ENCODE measurements around the gene PIK3C3. TPM values are rescaled to one million over a fixed set of nuclear protein-coding genes. Genes with fewer than 3 reads are reported as not detected.

The PIK3C3 gene
- total and polyA plus RNA-seq, 9 donors = 24.4 to 60.3 (median 47.7) TPM

DNA sequence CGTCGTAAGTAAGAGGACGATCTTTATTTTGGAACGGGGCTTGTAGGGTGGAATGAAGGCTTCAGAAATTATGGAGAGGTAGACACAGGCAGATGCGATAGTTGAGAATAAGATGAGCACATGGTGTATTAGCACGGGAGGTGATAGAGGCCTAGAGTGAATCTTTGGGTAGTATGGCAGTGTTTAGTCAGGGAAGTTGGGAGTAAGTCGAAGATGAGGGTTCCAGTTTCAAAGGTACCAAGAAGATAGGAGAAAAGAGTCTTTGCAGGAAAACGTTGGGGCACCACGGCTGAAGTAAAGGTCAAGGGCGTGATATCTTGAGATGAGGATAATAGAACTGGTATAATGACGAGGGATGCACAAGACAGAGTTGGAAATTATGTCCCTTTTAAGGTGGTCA lies 654 bp downstream of the PIK3C3 start:
- TF ChIP-seq POLR2A (IDR thresholded peaks at IDR 0.05) = no peak
- TF ChIP-seq, protein P1, sequence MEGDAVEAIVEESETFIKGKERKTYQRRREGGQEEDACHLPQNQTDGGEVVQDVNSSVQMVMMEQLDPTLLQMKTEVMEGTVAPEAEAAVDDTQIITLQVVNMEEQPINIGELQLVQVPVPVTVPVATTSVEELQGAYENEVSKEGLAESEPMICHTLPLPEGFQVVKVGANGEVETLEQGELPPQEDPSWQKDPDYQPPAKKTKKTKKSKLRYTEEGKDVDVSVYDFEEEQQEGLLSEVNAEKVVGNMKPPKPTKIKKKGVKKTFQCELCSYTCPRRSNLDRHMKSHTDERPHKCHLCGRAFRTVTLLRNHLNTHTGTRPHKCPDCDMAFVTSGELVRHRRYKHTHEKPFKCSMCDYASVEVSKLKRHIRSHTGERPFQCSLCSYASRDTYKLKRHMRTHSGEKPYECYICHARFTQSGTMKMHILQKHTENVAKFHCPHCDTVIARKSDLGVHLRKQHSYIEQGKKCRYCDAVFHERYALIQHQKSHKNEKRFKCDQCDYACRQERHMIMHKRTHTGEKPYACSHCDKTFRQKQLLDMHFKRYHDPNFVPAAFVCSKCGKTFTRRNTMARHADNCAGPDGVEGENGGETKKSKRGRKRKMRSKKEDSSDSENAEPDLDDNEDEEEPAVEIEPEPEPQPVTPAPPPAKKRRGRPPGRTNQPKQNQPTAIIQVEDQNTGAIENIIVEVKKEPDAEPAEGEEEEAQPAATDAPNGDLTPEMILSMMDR (IDR thresholded peaks at IDR 0.05) = no peak
- no peak for TF ChIP-seq EP300 (IDR thresholded peaks at IDR 0.05)
- intact Hi-C loops (cut with DNase I) = no loop called here
- H3K27ac ChIP-seq = no peak overlapping the region

DNA sequence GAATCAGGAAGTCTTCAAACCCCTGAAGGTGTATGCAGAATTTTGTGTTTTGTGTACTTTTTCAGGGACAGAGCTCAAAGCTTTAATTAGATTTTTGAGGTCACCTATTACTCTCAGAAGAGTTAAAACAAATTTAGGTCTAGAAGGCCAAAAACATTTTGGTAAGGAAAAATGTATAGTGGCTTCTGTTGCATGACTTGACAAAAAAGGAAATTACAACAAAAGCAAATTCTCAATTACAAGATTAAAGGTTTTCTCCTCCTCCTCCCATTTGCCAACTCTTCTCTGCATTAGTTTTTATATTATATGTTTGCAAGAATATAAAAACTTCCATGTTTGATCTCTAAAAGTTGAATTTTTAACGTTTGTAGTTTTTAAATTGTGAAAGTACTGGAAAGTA lies 4.0 kb downstream of the PIK3C3 start:
- no peak for TF ChIP-seq POLR2A (IDR thresholded peaks at IDR 0.05)
- TF ChIP-seq, protein P1 (IDR thresholded peaks at IDR 0.05) = no peak
- TF ChIP-seq EP300 (IDR thresholded peaks at IDR 0.05) = no peak
- Histone ChIP-seq H3K9me3 (no peaks in the 10 kb centered on the region), H3K36me3 (no peaks in the 10 kb centered on the region), H3K27me3 (no peaks in the 10 kb centered on the region), H3K4me3 (no peak overlapping the region), H3K27ac (no peak overlapping the region), H3K4me1 (ENCODE audit: insufficient read depth) (peaks cover 2% of the 10 kb centered on the region)
- intact Hi-C loops (cut with DNase I) = no loop called here
- 84 to 91% (median 91%) methylated on average over 1 of the region's 1 CpG for WGBS, 3 donors
- DNase-seq = no peak

More for the DNA sequence above, 654 bp downstream of the PIK3C3 start:
- Histone ChIP-seq H3K9me3 (no peaks in the 10 kb centered on the region), H3K4me3 (peak overlapping the region; percentile 95), H3K4me1 (ENCODE audit: insufficient read depth) (peaks cover 2% of the 10 kb centered on the region), H3K27me3 (no peaks in the 10 kb centered on the region), H3K36me3 (no peaks in the 10 kb centered on the region)
- 4 to 6% (median 4%) methylated on average over 11 of the region's 11 CpGs for WGBS, 3 donors
- no peak for DNase-seq

DNA sequence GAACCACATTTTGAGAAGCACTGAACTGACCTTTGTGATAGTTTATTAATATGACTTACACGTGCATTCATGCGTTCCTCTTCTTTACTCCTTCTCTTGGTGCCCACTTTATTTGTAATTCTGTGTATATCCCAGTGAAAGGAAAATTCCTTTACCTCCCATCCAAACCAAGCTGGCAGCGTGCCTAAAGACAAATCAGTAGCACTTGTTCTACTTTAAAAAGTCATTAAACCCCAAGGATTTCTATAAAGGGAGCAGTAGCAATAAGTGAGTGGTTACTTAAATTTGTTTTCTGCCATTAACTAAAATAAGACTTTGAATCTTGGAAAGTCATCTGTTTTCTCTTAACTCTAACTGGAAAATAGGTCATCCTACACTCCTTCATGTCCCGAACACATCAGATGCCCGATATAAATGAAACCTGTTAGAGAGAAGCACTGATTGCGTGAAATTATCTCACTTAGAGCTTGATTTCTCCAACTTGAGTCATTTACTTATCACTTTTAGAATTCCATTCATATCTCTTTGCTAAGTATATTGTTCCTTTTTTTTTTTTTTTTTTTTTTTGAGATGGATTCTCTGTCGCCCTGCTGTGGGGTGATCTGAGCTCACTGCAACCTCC lies 10.7 kb downstream of the PIK3C3 start:
- 19 to 43% (median 30%) methylated on average over 7 of the region's 7 CpGs for WGBS, 3 donors
- intact Hi-C loops (cut with DNase I) = no loop called here
- no peak overlapping the region for H3K4me3 ChIP-seq
- no peaks in the 10 kb centered on the region for H3K36me3 ChIP-seq
- peak overlapping the region in 1 of 2 donors; percentile 13 for H3K27ac ChIP-seq
- no peaks in the 10 kb centered on the region for H3K9me3 ChIP-seq
- peaks cover 13% of the 10 kb centered on the region for H3K4me1 ChIP-seq (ENCODE audit: insufficient read depth)
- TF ChIP-seq EP300 (IDR thresholded peaks at IDR 0.05) = no peak
- TF ChIP-seq, protein P1 (IDR thresholded peaks at IDR 0.05) = no peak
- TF ChIP-seq POLR2A (IDR thresholded peaks at IDR 0.05) = no peak
- peak in 2 of 5 donors; percentile 23 to 30 for DNase-seq
- no peaks in the 10 kb centered on the region for H3K27me3 ChIP-seq

DNA sequence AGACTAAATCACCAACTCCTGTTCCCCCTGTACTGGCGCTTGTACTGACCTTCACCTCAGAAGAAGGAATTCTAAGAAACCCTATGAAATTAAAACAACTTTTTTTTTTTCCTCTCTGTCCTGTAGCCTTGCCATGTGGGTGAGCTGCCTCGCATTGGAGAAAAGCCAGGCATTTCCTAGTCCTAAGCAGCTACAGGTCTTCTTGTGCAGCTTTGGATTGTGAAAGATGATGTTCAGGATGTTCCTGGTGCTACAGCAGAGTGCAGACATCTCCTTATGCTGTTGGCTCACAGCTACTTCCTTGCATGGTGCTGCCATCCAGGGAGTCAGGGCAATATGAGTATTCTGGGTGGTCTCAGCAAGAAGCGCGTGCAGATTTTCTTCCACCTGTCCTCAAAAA lies 11.9 kb downstream of the PIK3C3 start:
- H3K36me3 ChIP-seq = no peaks in the 10 kb centered on the region
- intact Hi-C loops (cut with DNase I) = no loop called here
- no peak overlapping the region for H3K4me3 ChIP-seq
- H3K27me3 ChIP-seq = no peaks in the 10 kb centered on the region
- H3K4me1 ChIP-seq (ENCODE audit: insufficient read depth) = peaks cover 13% of the 10 kb centered on the region
- 34 to 51% (median 35%) methylated on average over 4 of the region's 4 CpGs for WGBS, 3 donors
- peak; percentile 29 to 58 (median 41) for DNase-seq
- no peak for TF ChIP-seq POLR2A (IDR thresholded peaks at IDR 0.05)
- TF ChIP-seq EP300 (IDR thresholded peaks at IDR 0.05) = no peak
- TF ChIP-seq, protein P1 (IDR thresholded peaks at IDR 0.05) = no peak
- peak overlapping the region in 1 of 2 donors; percentile 9 for H3K27ac ChIP-seq
- H3K9me3 ChIP-seq = no peaks in the 10 kb centered on the region

Data from ovary (tissue), 9 donors.